Kidney epithelial cell (primary cell): ENCODE data around the gene FMNL2. TPM values are rescaled to one million over a fixed set of nuclear protein-coding genes. Genes with fewer than 3 reads are reported as not detected.

ENCODE experiments used
- DNase-seq: peaks from one replicate; pipeline ENCODE4 v3.0.0-alpha.2; 2010; ENCODE audit warnings: low read depth
- H3K27me3 ChIP-seq: 2 replicates; pipeline ENCODE4 v1.6.0; 2011; ENCODE audit warnings: low read length; ENCODE audit not compliant: control insufficient read depth, insufficient read depth
- H3K36me3 ChIP-seq: 2 replicates; pipeline ENCODE4 v1.5.1; 2011; ENCODE audit warnings: low read length; ENCODE audit not compliant: control insufficient read depth, insufficient read depth
- H3K4me3 ChIP-seq: 2 replicates; pipeline ENCODE4 v1.5.1; 2011; ENCODE audit warnings: low read depth, mild to moderate bottlenecking, control low read depth, low read length
- total RNA-seq: library from RNA; depleted of rRNA; stranded (reverse); fragments of >200 nt; gene quantifications from 2 replicates; pipeline ENCODE4 v1.2.3, GENCODE V29; 2015
- TF ChIP-seq, protein P1 (sequence below): IDR thresholded peaks from 2 replicates; pipeline ENCODE4 v1.5.1; 2011; ENCODE audit warnings: mild to moderate bottlenecking, moderate library complexity, low read length, control low read depth, inconsistent platforms; ENCODE audit not compliant: insufficient read depth, poor library complexity, severe bottlenecking

Gene FMNL2
- total RNA-seq, 1 donor from 2014 or later: 68.0 TPM

DNA sequence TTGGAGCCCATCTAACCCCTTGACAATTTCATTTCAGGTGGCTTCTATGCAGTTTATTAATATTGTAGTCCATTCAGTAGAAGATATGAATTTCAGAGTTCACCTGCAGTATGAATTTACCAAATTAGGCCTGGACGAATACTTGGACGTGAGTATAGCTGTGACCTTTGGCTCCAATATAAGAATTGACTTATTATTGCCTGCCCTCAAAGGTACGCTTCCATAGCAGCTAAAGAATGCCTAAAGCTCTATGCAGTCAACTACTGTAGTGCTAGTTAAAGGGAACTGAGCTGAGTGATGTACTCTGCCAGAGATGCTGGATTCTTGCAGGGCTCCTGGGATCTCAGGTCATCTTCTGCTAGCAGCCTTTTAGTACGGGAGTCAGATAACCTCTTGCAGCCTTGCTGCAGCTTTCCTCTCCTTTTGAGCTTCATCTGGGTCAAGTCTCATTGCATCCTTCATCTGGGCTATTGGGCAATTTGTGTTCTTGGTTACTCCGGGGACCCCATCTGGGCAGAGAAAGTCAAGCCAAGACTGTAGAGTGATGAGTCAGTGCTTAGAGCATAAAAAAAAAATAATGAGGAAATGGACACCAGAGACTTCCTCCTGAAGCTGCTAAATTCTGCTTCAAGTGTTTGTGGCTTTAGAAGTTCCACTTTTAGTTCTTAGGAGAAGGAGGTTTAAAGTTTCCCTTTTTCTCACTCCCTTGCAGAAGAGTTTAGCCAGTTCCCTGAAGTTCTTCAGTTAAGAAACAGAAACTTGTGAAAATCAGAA lies 276.7 kb downstream of the FMNL2 start:
- Histone ChIP-seq H3K4me3 (no peak overlapping the region), H3K27me3 (no peaks in the 10 kb centered on the region), H3K36me3 (no peaks in the 10 kb centered on the region)
- TF ChIP-seq, protein P1, sequence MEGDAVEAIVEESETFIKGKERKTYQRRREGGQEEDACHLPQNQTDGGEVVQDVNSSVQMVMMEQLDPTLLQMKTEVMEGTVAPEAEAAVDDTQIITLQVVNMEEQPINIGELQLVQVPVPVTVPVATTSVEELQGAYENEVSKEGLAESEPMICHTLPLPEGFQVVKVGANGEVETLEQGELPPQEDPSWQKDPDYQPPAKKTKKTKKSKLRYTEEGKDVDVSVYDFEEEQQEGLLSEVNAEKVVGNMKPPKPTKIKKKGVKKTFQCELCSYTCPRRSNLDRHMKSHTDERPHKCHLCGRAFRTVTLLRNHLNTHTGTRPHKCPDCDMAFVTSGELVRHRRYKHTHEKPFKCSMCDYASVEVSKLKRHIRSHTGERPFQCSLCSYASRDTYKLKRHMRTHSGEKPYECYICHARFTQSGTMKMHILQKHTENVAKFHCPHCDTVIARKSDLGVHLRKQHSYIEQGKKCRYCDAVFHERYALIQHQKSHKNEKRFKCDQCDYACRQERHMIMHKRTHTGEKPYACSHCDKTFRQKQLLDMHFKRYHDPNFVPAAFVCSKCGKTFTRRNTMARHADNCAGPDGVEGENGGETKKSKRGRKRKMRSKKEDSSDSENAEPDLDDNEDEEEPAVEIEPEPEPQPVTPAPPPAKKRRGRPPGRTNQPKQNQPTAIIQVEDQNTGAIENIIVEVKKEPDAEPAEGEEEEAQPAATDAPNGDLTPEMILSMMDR: peak; percentile 27
- DNase-seq: peak; percentile 54

DNA sequence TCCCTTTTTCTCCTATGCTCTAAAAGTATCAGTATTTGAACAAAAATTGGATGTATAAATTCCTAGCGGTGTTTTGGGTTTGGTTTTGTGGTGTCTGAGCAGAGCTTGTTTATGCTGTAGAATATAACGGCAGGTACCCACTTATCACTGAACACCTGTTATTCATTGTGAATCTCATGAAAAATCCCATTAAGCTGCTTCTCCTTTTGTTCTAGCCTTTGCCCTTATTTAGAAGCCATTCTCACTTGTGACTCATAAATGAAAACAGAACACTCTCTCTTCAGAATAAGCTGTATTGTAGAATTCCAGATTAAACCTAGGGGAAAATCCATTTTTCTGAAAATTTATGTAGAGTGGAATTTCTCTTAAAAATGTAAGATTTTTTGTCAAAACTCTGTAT lies 278.3 kb downstream of the FMNL2 start:
- Histone ChIP-seq H3K4me3 (no peak overlapping the region), H3K27me3 (no peaks in the 10 kb centered on the region), H3K36me3 (no peaks in the 10 kb centered on the region)
- TF ChIP-seq, protein P1: no peak
- no peak for DNase-seq

DNA sequence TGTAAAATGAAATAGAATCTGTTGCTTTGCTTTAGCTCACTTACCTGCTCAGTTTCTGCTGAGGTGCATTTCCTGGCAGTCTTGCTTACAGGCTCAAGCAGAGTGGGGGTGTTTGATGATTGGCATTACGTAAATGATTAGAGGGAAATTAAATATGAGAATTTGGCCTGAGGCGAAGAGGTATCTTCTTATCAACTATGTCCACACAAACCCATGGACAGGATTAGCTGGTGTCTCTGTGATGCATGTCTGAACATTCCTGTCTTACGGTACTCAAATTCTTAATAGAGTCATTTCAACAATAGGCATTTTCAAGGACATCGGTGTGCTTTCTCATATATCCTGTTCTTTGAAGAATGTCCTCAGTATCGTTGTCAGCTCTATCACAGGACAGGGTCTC lies 280.2 kb downstream of the FMNL2 start:
- Histone ChIP-seq H3K36me3 (no peaks in the 10 kb centered on the region), H3K4me3 (no peak overlapping the region), H3K27me3 (no peaks in the 10 kb centered on the region)
- TF ChIP-seq, protein P1: no peak
- no peak for DNase-seq

DNA sequence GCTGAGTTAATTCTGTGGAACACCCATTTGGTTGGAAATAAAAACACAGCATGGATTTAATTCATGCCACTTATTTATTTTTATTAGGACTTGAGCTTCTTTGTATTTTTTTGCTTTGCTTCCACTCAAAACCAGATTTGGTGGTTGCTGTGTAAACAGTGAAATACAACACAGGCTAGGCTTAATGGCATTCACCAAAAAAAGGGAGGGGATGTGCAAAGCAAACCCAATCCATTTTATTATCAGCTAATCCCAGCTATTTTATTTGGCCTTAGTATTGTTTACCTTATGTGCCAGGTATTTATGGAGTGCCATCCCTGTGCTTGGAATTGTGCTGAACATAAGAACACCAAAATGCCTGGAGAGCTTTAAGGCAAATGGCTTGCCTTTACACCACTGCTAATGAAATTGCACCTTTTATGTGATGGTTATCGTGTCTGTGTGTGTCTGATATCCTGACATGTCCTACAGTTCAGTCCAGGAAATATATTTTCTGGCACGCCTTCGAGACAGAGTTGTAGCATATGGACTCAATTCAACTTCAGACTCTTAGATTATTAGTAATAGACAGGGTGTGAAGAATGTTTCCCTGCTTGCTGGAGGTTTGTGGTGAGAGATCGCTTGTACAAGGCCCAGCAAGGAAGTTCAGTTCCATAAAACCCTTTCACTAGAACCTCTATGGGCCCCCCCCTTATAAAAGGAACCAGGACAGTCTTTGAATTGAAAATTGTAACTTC lies 282.6 kb downstream of the FMNL2 start:
- Histone ChIP-seq H3K36me3 (peaks cover 1% of the 10 kb centered on the region), H3K27me3 (no peaks in the 10 kb centered on the region), H3K4me3 (no peak overlapping the region)
- DNase-seq: no peak
- TF ChIP-seq, protein P1: no peak

DNA sequence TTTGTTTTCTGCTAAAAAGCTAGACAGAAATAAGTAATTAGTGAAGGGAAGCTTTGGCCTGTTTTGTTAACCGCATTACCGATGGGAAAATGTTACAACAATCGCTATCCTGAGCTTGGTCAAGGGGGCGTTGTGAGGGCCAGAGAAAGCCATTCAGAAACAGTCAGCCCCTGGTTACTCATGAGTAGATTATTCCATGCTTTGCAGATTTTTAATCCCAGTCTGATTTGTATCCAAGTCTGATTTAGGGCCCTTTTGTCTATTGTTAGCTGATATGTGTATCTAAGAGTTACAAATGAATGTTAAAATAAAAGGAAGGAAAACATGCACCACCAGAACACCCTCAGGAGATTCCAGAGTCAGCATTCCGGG lies 283.2 kb downstream of the FMNL2 start:
- Histone ChIP-seq H3K27me3 (no peaks in the 10 kb centered on the region), H3K4me3 (no peak overlapping the region), H3K36me3 (peaks cover 1% of the 10 kb centered on the region)
- no peak for DNase-seq
- TF ChIP-seq, protein P1: no peak
